Colonic mucosa (tissue), 4 donors: Measurements from ENCODE around the gene ABLIM1. TPM values are rescaled to one million over a fixed set of nuclear protein-coding genes. Genes with fewer than 3 reads are reported as not detected.
A peak's percentile ranks its signal among the peaks of the same experiment; 100 is the strongest.

Experiments used
- DNase-seq: peaks from one replicate; pipeline ENCODE4 v3.0.0-alpha.2; 2020
- H3K27ac ChIP-seq: fragments of 200-600 bp; one replicate; pipeline ENCODE4 v1.8.0; 2021
- H3K27me3 ChIP-seq: fragments of 200-600 bp; one replicate; pipeline ENCODE4 v1.8.0; 2021
- H3K36me3 ChIP-seq: fragments of 200-600 bp; one replicate; pipeline ENCODE4 v1.8.0; 2021
- H3K4me1 ChIP-seq: fragments of 200-600 bp; one replicate; pipeline ENCODE4 v1.8.0; 2021; ENCODE audit warnings: mild to moderate bottlenecking
- H3K4me3 ChIP-seq: fragments of 200-600 bp; one replicate; pipeline ENCODE4 v1.8.0; 2021
- H3K9ac ChIP-seq, 2 donors: one replicate each; pipeline ENCODE4 v1.7.0; 2013; ENCODE audit warnings: control low read depth in 2 of 2, low read depth in 2 of 2, low read length in 2 of 2
- H3K9me3 ChIP-seq: fragments of 200-600 bp; one replicate; pipeline ENCODE4 v1.8.0; 2021
- intact Hi-C: fragments of 100-400 bp; cut with DNase I; formaldehyde crosslinking; loops from one replicate; pipeline ENCODE4 v1.14.1; 2022
- total RNA-seq, 2 donors: library from RNA; stranded (reverse); fragmentation: NEBNext Ultra II Directional in 1 of 2; extraction: Animal tissue kit (Norgen Biotek cat#: 25700) in 1 of 2; gene quantifications; one replicate each; pipeline ENCODE4 v1.2.1, GENCODE V29; 2021
- TF ChIP-seq, protein P1 (sequence below): fragments of 200-600 bp; IDR thresholded peaks from one replicate; pipeline ENCODE4 v1.8.0; 2022; ENCODE audit warnings: antibody characterized with exemption, mild to moderate bottlenecking
- donor health status: healthy.
- donor health status: DM: no; HTN: no; CAD: no.
- donor health status: DM: no; HTN: no; CAD: no.

The ABLIM1 gene
- total RNA-seq, 2 donors from 2014 or later, result 118 to 131 TPM

GRCh38 chr10:114624422-114624821 lies 33.7 kb downstream of the ABLIM1 start:
- Histone ChIP-seq H3K36me3 (no peaks in the 10 kb centered on the region), H3K27ac (no peak overlapping the region), H3K9me3 (no peaks in the 10 kb centered on the region), H3K27me3 (no peaks in the 10 kb centered on the region), H3K9ac (no peak overlapping the region), H3K4me1 (peaks cover 10% of the 10 kb centered on the region), H3K4me3 (no peak overlapping the region)
- intact Hi-C loops, result no loop called here
- DNase-seq, result no peak
- TF ChIP-seq, protein P1, sequence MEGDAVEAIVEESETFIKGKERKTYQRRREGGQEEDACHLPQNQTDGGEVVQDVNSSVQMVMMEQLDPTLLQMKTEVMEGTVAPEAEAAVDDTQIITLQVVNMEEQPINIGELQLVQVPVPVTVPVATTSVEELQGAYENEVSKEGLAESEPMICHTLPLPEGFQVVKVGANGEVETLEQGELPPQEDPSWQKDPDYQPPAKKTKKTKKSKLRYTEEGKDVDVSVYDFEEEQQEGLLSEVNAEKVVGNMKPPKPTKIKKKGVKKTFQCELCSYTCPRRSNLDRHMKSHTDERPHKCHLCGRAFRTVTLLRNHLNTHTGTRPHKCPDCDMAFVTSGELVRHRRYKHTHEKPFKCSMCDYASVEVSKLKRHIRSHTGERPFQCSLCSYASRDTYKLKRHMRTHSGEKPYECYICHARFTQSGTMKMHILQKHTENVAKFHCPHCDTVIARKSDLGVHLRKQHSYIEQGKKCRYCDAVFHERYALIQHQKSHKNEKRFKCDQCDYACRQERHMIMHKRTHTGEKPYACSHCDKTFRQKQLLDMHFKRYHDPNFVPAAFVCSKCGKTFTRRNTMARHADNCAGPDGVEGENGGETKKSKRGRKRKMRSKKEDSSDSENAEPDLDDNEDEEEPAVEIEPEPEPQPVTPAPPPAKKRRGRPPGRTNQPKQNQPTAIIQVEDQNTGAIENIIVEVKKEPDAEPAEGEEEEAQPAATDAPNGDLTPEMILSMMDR, result no peak

DNA sequence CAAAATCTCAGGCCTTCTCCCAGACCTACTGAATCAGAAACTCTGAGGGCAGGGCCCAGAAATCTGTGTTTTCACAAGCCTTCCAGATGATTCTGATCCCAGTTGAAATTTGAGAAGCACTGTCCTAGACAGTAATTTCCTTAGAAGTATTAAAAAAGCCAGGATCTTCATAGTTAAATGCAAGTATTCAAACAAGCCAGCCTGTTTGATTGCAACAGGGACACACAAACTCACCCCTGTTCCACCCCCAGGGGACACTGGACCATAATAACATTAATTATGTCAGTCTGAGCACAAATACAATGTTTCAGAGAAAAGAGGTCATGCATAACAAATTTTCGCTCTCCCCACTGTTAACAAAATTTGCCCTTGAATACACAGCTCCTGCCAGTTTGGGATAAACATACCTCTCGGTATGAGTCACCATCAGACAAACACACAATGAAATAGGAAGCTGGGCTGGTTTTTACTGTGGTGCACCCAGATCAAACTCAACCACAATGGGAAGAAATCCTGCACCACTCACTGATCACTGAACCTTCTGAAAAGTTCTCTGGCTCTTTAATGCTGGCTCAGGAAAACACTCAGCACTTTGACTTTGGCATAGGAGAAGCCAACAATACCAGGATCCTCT lies 34.3 kb downstream of the ABLIM1 start:
- Histone ChIP-seq H3K9me3 (no peaks in the 10 kb centered on the region), H3K27me3 (no peaks in the 10 kb centered on the region), H3K36me3 (no peaks in the 10 kb centered on the region), H3K4me1 (peaks cover 10% of the 10 kb centered on the region), H3K9ac (peak overlapping the region in 1 of 2 donors; percentile 13), H3K4me3 (no peak overlapping the region), H3K27ac (peak overlapping the region; percentile 63)
- DNase-seq, result peak; percentile 51
- TF ChIP-seq, protein P1, result no peak
- intact Hi-C loops, result no loop called here

- Histone ChIP-seq H3K9ac (peak overlapping the region in 1 of 2 donors; percentile 13), H3K4me3 (no peak overlapping the region), H3K27me3 (no peaks in the 10 kb centered on the region), H3K27ac (peak overlapping the region; percentile 63), H3K36me3 (no peaks in the 10 kb centered on the region), H3K4me1 (peaks cover 10% of the 10 kb centered on the region), H3K9me3 (no peaks in the 10 kb centered on the region)
- intact Hi-C loops, result no loop called here
- TF ChIP-seq, protein P1, result no peak
- no peak for DNase-seq
Measured at GRCh38 chr10:114623155-114623554, 34.9 kb downstream of the ABLIM1 start.

DNA sequence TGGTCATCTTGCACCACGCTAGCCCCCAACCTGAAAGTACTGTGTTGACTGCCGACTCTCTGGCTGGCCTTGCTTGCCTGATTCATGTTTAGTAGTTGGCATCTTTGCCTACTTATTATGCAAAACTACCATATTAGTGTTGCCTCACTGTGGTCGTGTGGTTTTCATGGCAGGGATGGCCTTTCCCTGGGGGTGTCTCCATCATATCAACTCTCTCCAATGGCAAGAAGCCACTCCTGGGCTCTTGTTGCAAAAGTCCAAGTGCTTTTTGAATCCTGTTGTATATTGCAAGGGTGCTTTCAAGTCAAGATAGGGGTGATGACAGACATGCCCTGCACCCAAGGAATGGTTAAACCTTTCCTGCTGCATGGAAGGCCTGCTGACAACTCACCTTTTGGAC lies 39.4 kb downstream of the ABLIM1 start:
- Histone ChIP-seq H3K9ac (no peak overlapping the region), H3K36me3 (no peaks in the 10 kb centered on the region), H3K4me3 (no peak overlapping the region), H3K27ac (no peak overlapping the region), H3K4me1 (peaks cover 22% of the 10 kb centered on the region), H3K27me3 (no peaks in the 10 kb centered on the region), H3K9me3 (no peaks in the 10 kb centered on the region)
- intact Hi-C loops, result no loop called here
- TF ChIP-seq, protein P1, result no peak
- DNase-seq, result no peak

DNA sequence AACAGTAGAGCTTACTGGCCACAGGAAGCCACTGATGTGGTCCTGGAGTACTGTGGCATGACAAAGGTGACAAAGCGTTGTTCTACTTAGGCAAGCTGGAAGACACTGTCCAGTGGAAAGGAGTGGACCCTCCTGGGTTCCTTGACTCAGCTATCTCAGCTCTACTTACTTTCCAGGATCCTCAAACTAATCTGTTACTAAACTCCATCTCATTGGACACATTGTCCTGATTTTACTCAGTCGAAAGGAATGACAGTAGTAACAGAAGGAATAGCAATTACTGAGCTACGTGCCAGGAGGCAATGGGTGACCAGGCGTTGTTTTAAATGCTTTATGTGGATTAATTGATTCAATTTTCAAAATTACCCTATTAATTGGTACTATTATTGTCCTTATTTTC lies 41.6 kb downstream of the ABLIM1 start:
- H3K27ac ChIP-seq, result no peak overlapping the region
- TF ChIP-seq, protein P1, result no peak
- intact Hi-C loops, result no loop called here

More for the DNA sequence above, 41.6 kb downstream of the ABLIM1 start:
- Histone ChIP-seq H3K27me3 (no peaks in the 10 kb centered on the region), H3K9me3 (no peaks in the 10 kb centered on the region), H3K36me3 (no peaks in the 10 kb centered on the region), H3K4me3 (no peak overlapping the region), H3K4me1 (peaks cover 20% of the 10 kb centered on the region), H3K9ac (no peak overlapping the region)
- DNase-seq, result no peak
